Stimulated activated CD4-positive, alpha-beta T cell treated with anti-CD3 and anti-CD28 coated beads, Interleukin-15, amount 100 ng/mL, for 48 hours (primary cell): ENCODE results near the gene LYPD5.

Experiments used
- DNase-seq, 2 donors: peaks; one replicate each; pipeline ENCODE4 v3.0.0-alpha.2; 2020; ENCODE audit warnings: low read depth in 2 of 2

LYPD5 gene

GRCh38 chr19:43752287-43752875, 49.9 kb downstream of the LYPD5 start:
- DNase-seq = no peak

- DNase-seq = no peak
Measured at GRCh38 chr19:43751466-43752220, 50.6 kb downstream of the LYPD5 start.

GRCh38 chr19:43749898-43750297, 52.3 kb downstream of the LYPD5 start:
- no peak for DNase-seq

GRCh38 chr19:43749152-43749551, 53.1 kb downstream of the LYPD5 start:
- DNase-seq = no peak

- DNase-seq = no peak
Measured at GRCh38 chr19:43748685-43749084, 53.6 kb downstream of the LYPD5 start.

GRCh38 chr19:43748205-43748594, 54.0 kb downstream of the LYPD5 start:
- no peak for DNase-seq

- DNase-seq = no peak
Measured at GRCh38 chr19:43747557-43748204, 54.6 kb downstream of the LYPD5 start.
